Activated CD4-positive, alpha-beta T cell treated with anti-CD3 and anti-CD28 coated beads for 36 hours (primary cell): ENCODE results near the gene CORO1C. TPM values are rescaled to one million over a fixed set of nuclear protein-coding genes. Genes with fewer than 3 reads are reported as not detected.

Experiments used
- ATAC-seq: fragments of 200-7000 bp; cut with Tn5 transposase; one replicate; pipeline ENCODE4 v1.10.0; 2021; ENCODE audit warnings: mild to moderate bottlenecking, moderate library complexity
- CTCF ChIA-PET: fragments of 350-600 bp; sonication (Branson Sonifier 250); formaldehyde crosslinking; loops from one replicate; lab custom pipeline; 2021; ENCODE audit warnings: antibody characterized with exemption; lab: Charles Lee
- POLR2A ChIA-PET: fragments of 350-600 bp; sonication (Branson Sonifier 250); formaldehyde crosslinking; loops from one replicate; lab custom pipeline; 2021; ENCODE audit warnings: antibody characterized with exemption, inconsistent platforms; lab: Charles Lee
- DNase-seq: peaks from one replicate; pipeline ENCODE4 v3.0.0-alpha.2; 2020
- H3K27ac Mint-ChIP-seq: one replicate; pipeline ENCODE4 v1.8.0; 2021; ENCODE audit warnings: mixed read lengths
- H3K27me3 Mint-ChIP-seq: one replicate; pipeline ENCODE4 v1.8.0; 2021; ENCODE audit warnings: mixed read lengths
- H3K36me3 Mint-ChIP-seq: one replicate; pipeline ENCODE4 v1.8.0; 2021; ENCODE audit warnings: low read depth, mixed read lengths
- H3K4me1 Mint-ChIP-seq: one replicate; pipeline ENCODE4 v1.8.0; 2021; ENCODE audit warnings: mixed read lengths
- H3K4me3 Mint-ChIP-seq: one replicate; pipeline ENCODE4 v1.8.0; 2021; ENCODE audit warnings: mild to moderate bottlenecking, moderate library complexity, mixed read lengths
- H3K9me3 Mint-ChIP-seq: one replicate; pipeline ENCODE4 v1.8.0; 2021; ENCODE audit warnings: low read depth, mixed read lengths
- intact Hi-C, 2 experiments: fragments of 100-400 bp; cut with DNase I in 1 of 2; cut with micrococcal nuclease in 1 of 2; formaldehyde crosslinking; loops; one replicate each; pipeline versions ENCODE4 v1.14.2 to v1.15.1; 2022 to 2024; cut with DNase I, micrococcal nuclease
- total RNA-seq, 2 experiments: library from RNA; stranded (reverse); gene quantifications; one replicate each; pipeline ENCODE4 v1.2.3, GENCODE V29; 2021

Gene CORO1C
- total RNA-seq, 2 experiments from 2014 or later: 83.5 to 90.8 TPM

GRCh38 chr12:108689314-108690190, 41.8 kb downstream of the CORO1C start:
- DNase-seq: peak; percentile 64

GRCh38 chr12:108686780-108687179, 44.5 kb downstream of the CORO1C start:
- CTCF ChIA-PET: interaction anchor here (1.1 to 3.4 kb wide), 7 partner anchors 16 to 117 kb away, joined by 3 to 30 read pairs (median 4); no protein-coding TSS in a partner anchor
- ATAC-seq (no peak), DNase-seq (no peak)
- Mint-ChIP-seq H3K4me3 (no peak overlapping the region), H3K27me3 (no peaks in the 10 kb centered on the region), H3K36me3 (no peaks in the 10 kb centered on the region), H3K4me1 (peaks cover 55% of the 10 kb centered on the region), H3K9me3 (no peaks in the 10 kb centered on the region), H3K27ac (peak overlapping the region; percentile 15)
- intact Hi-C loops: loop anchor here in 1 of 2 experiments (5.0 kb wide), 2 partner anchors 411 to 1891 kb away; partner anchors contain the start of gene UNG
- POLR2A ChIA-PET: no interaction called here

More at GRCh38 chr12:108689314-108690190, 41.8 kb downstream of the CORO1C start:
- peak; percentile 60 for ATAC-seq
- POLR2A ChIA-PET: interaction anchor here (0.5 to 1.5 kb wide), 10 partner anchors 8 to 170 kb away, joined by 3 to 6 read pairs (median 4); partner anchors contain the start of gene ISCU
- Mint-ChIP-seq H3K4me1 (peaks cover 77% of the 10 kb centered on the region), H3K9me3 (no peaks in the 10 kb centered on the region), H3K36me3 (peaks cover 2% of the 10 kb centered on the region), H3K4me3 (peak overlapping the region; percentile 67), H3K27me3 (no peaks in the 10 kb centered on the region), H3K27ac (peak overlapping the region; percentile 96)
- intact Hi-C loops: loop anchor here (1.0 to 10.0 kb wide), 11 partner anchors 24 to 1888 kb away; partner anchors contain the start of genes SART3 (in 2 of the 2), ISCU (in 1 of the 2), SSH1 (in 1 of the 2) and UNG (in 1 of the 2)
- CTCF ChIA-PET: interaction anchor here (0.6 to 4.3 kb wide), 15 partner anchors 9 to 736 kb away, joined by 3 to 24 read pairs (median 4); partner anchors contain the start of genes ISCU and SELPLG

GRCh38 chr12:108685469-108686260, 45.7 kb downstream of the CORO1C start:
- Mint-ChIP-seq H3K36me3 (no peaks in the 10 kb centered on the region), H3K4me1 (peaks cover 47% of the 10 kb centered on the region), H3K9me3 (no peaks in the 10 kb centered on the region), H3K27ac (no peak overlapping the region), H3K27me3 (no peaks in the 10 kb centered on the region), H3K4me3 (no peak overlapping the region)
- no peak for DNase-seq
- no peak for ATAC-seq
- intact Hi-C loops: loop anchor here in 1 of 2 experiments (5.0 kb wide), 2 partner anchors 412 to 1892 kb away; partner anchors contain the start of gene UNG
- POLR2A ChIA-PET: no interaction called here
- CTCF ChIA-PET: interaction anchor here (0.6 to 3.4 kb wide), 15 partner anchors 10 to 1243 kb away, joined by 3 to 30 read pairs (median 3); no protein-coding TSS in a partner anchor

GRCh38 chr12:108683906-108684556, 47.3 kb downstream of the CORO1C start:
- DNase-seq: no peak
- H3K36me3 Mint-ChIP-seq: no peaks in the 10 kb centered on the region
- intact Hi-C loops: no loop called here
- no peak overlapping the region for H3K27ac Mint-ChIP-seq
- peaks cover 32% of the 10 kb centered on the region for H3K4me1 Mint-ChIP-seq
- ChIA-PET POLR2A (no interaction called here), CTCF (interaction anchor here (0.6 to 1.1 kb wide), 3 partner anchors 15 to 51 kb away, joined by 3 read pairs; no protein-coding TSS in a partner anchor)
- H3K9me3 Mint-ChIP-seq: no peaks in the 10 kb centered on the region
- no peak overlapping the region for H3K4me3 Mint-ChIP-seq
- no peak for ATAC-seq
- H3K27me3 Mint-ChIP-seq: no peaks in the 10 kb centered on the region

- Mint-ChIP-seq H3K4me1 (peaks cover 23% of the 10 kb centered on the region), H3K27me3 (no peaks in the 10 kb centered on the region), H3K9me3 (no peaks in the 10 kb centered on the region), H3K36me3 (peaks cover 7% of the 10 kb centered on the region), H3K27ac (no peak overlapping the region), H3K4me3 (no peak overlapping the region)
- no peak for ATAC-seq
- DNase-seq: no peak
- POLR2A ChIA-PET: no interaction called here
- intact Hi-C loops: no loop called here
- CTCF ChIA-PET: interaction anchor here (0.6 to 1.7 kb wide), 2 partner anchors 16 to 150 kb away, joined by 3 read pairs; no protein-coding TSS in a partner anchor
These were observed 50.0 kb downstream of the CORO1C start for GRCh38 chr12:108681317-108681716.

GRCh38 chr12:108679106-108679681, 52.1 kb downstream of the CORO1C start:
- ChIA-PET POLR2A (no interaction called here), CTCF (interaction anchor here (0.6 to 1.6 kb wide), 5 partner anchors 10 to 125 kb away, joined by 3 to 7 read pairs (median 4); no protein-coding TSS in a partner anchor)
- peaks cover 20% of the 10 kb centered on the region for H3K36me3 Mint-ChIP-seq
- no peak for ATAC-seq
- no peak overlapping the region for H3K27ac Mint-ChIP-seq
- no peaks in the 10 kb centered on the region for H3K27me3 Mint-ChIP-seq
- intact Hi-C loops: no loop called here
- no peak for DNase-seq
- no peaks in the 10 kb centered on the region for H3K9me3 Mint-ChIP-seq
- no peak overlapping the region for H3K4me3 Mint-ChIP-seq
- H3K4me1 Mint-ChIP-seq: peaks cover 11% of the 10 kb centered on the region

GRCh38 chr12:108678104-108678730, 53.1 kb downstream of the CORO1C start:
- H3K9me3 Mint-ChIP-seq: no peaks in the 10 kb centered on the region
- ATAC-seq (no peak), DNase-seq (no peak)
- CTCF ChIA-PET: interaction anchor here (0.6 kb wide), 1 partner anchor 89 kb away, joined by 3 read pairs; no protein-coding TSS in a partner anchor
- H3K36me3 Mint-ChIP-seq: peaks cover 20% of the 10 kb centered on the region
- no peak overlapping the region for H3K27ac Mint-ChIP-seq
- no peaks in the 10 kb centered on the region for H3K27me3 Mint-ChIP-seq
- POLR2A ChIA-PET: no interaction called here
- H3K4me1 Mint-ChIP-seq: peaks cover 11% of the 10 kb centered on the region
- H3K4me3 Mint-ChIP-seq: no peak overlapping the region
- intact Hi-C loops: no loop called here

- Mint-ChIP-seq H3K4me1 (peaks cover 11% of the 10 kb centered on the region), H3K9me3 (no peaks in the 10 kb centered on the region), H3K27ac (no peak overlapping the region), H3K4me3 (no peak overlapping the region), H3K36me3 (peaks cover 20% of the 10 kb centered on the region), H3K27me3 (no peaks in the 10 kb centered on the region)
- ChIA-PET POLR2A (no interaction called here), CTCF (interaction anchor here (1.2 kb wide), 1 partner anchor 12 kb away, joined by 3 read pairs; no protein-coding TSS in a partner anchor)
- intact Hi-C loops: no loop called here
- no peak for DNase-seq
- no peak for ATAC-seq
These were observed 53.9 kb downstream of the CORO1C start for GRCh38 chr12:108677381-108677780.

GRCh38 chr12:108676707-108677106, 54.6 kb downstream of the CORO1C start:
- Mint-ChIP-seq H3K4me1 (peaks cover 11% of the 10 kb centered on the region), H3K9me3 (no peaks in the 10 kb centered on the region), H3K27ac (no peak overlapping the region), H3K4me3 (no peak overlapping the region), H3K36me3 (peaks cover 20% of the 10 kb centered on the region), H3K27me3 (no peaks in the 10 kb centered on the region)
- ChIA-PET POLR2A (no interaction called here), CTCF (interaction anchor here (1.2 kb wide), 1 partner anchor 11 kb away, joined by 3 read pairs; no protein-coding TSS in a partner anchor)
- intact Hi-C loops: no loop called here
- DNase-seq (no peak), ATAC-seq (no peak)

GRCh38 chr12:108675792-108676191, 55.5 kb downstream of the CORO1C start:
- ATAC-seq: no peak
- Mint-ChIP-seq H3K9me3 (no peaks in the 10 kb centered on the region), H3K4me3 (no peak overlapping the region), H3K36me3 (peaks cover 20% of the 10 kb centered on the region), H3K27ac (no peak overlapping the region), H3K27me3 (no peaks in the 10 kb centered on the region), H3K4me1 (peaks cover 7% of the 10 kb centered on the region)
- DNase-seq: no peak
- CTCF ChIA-PET: interaction anchor here (0.7 kb wide), 1 partner anchor 127 kb away, joined by 3 read pairs; no protein-coding TSS in a partner anchor
- POLR2A ChIA-PET: no interaction called here
- intact Hi-C loops: no loop called here
